Measurements from ENCODE around the gene BAG2.

DNA sequence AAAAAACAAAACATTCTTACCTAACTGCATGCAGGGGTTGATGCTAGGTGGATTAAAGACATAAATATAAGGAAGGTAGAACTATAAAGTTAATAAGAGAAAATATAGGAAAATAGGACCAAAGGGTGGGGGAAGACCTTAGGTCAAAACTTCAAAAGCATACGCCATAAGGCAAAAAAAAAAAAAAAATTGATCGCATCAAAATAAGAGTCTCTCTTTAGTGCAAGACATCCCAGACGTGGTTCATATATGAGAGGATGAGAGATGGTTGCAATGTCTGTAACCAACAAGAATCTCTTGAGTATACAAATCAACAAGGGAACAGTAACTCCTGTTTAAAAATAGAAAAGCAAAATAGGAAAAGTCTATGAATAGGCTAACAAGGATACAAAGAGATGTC, 8.5 kb downstream of the BAG2 start:
- TF ChIP-seq, protein P1, sequence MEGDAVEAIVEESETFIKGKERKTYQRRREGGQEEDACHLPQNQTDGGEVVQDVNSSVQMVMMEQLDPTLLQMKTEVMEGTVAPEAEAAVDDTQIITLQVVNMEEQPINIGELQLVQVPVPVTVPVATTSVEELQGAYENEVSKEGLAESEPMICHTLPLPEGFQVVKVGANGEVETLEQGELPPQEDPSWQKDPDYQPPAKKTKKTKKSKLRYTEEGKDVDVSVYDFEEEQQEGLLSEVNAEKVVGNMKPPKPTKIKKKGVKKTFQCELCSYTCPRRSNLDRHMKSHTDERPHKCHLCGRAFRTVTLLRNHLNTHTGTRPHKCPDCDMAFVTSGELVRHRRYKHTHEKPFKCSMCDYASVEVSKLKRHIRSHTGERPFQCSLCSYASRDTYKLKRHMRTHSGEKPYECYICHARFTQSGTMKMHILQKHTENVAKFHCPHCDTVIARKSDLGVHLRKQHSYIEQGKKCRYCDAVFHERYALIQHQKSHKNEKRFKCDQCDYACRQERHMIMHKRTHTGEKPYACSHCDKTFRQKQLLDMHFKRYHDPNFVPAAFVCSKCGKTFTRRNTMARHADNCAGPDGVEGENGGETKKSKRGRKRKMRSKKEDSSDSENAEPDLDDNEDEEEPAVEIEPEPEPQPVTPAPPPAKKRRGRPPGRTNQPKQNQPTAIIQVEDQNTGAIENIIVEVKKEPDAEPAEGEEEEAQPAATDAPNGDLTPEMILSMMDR (IDR thresholded peaks at IDR 0.05; ENCODE audit: insufficient read depth, low read length, poor library complexity, severe bottlenecking), result no peak
- no peak for TF ChIP-seq EZH2phosphoT487 (conservative IDR thresholded peaks at IDR 0.05; ENCODE audit: low read length)
